ENCODE measurements around the gene SUCO. TPM values are rescaled to one million over a fixed set of nuclear protein-coding genes. Genes with fewer than 3 reads are reported as not detected.

Gene SUCO
- total RNA-seq, 1 experiment from 2014 or later: 32.9 TPM

- no peaks in the 10 kb centered on the region for H3K36me3 ChIP-seq (ENCODE audit: insufficient read depth, low read length, poor library complexity, severe bottlenecking)
- BruUV-seq (replicated peaks): no TSS peak
Observed at GRCh38 chr1:172603816-172604215, 70.9 kb downstream of the SUCO start.

GRCh38 chr1:172605641-172606040 lies 72.7 kb downstream of the SUCO start:
- intact Hi-C loops (cut with micrococcal nuclease; ENCODE audit: unreplicated experiment): no loop called here
- TF ChIP-seq EZH2 (IDR thresholded peaks at IDR 0.05; ENCODE audit: borderline replicate concordance, low read depth, low read length, poor library complexity, severe bottlenecking) (no peak), CTCF (conservative IDR thresholded peaks at IDR 0.05; ENCODE audit: low read depth, low read length) (no peak)
- Histone ChIP-seq H3K9me3 (ENCODE audit: low read depth, low read length, poor library complexity, severe bottlenecking) (no peaks in the 10 kb centered on the region), H3K27me3 (replicated peaks; ENCODE audit: insufficient read depth, low read depth, low read length, poor library complexity) (no peaks in the 10 kb centered on the region), H3K4me3 (ENCODE audit: low read depth, low read length, poor library complexity, severe bottlenecking) (no peak overlapping the region), H3K27ac (ENCODE audit: low read depth, low read length, poor library complexity, severe bottlenecking) (no peak overlapping the region), H3K4me1 (ENCODE audit: insufficient read depth, low read length, poor library complexity, severe bottlenecking) (no peaks in the 10 kb centered on the region), H3K36me3 (ENCODE audit: insufficient read depth, low read length, poor library complexity, severe bottlenecking) (peaks cover 11% of the 10 kb centered on the region)
- no peak for DNase-seq (ENCODE audit: low spot score)
- CTCF ChIA-PET: no interaction called here
- BruUV-seq (replicated peaks): no TSS peak
- POLR2A ChIA-PET (ENCODE audit: low non-redundant PET): no interaction called here

More at GRCh38 chr1:172603816-172604215, 70.9 kb downstream of the SUCO start:
- Histone ChIP-seq H3K27ac (ENCODE audit: low read depth, low read length, poor library complexity, severe bottlenecking) (no peak overlapping the region), H3K4me3 (ENCODE audit: low read depth, low read length, poor library complexity, severe bottlenecking) (no peak overlapping the region), H3K4me1 (ENCODE audit: insufficient read depth, low read length, poor library complexity, severe bottlenecking) (no peaks in the 10 kb centered on the region), H3K27me3 (replicated peaks; ENCODE audit: insufficient read depth, low read depth, low read length, poor library complexity) (no peaks in the 10 kb centered on the region), H3K9me3 (ENCODE audit: low read depth, low read length, poor library complexity, severe bottlenecking) (no peaks in the 10 kb centered on the region)
- intact Hi-C loops (cut with micrococcal nuclease; ENCODE audit: unreplicated experiment): no loop called here
- no peak for DNase-seq (ENCODE audit: low spot score)
- ChIA-PET POLR2A (ENCODE audit: low non-redundant PET) (no interaction called here), CTCF (no interaction called here)
- no peak for TF ChIP-seq CTCF (conservative IDR thresholded peaks at IDR 0.05; ENCODE audit: low read depth, low read length)
- no peak for TF ChIP-seq EZH2 (IDR thresholded peaks at IDR 0.05; ENCODE audit: borderline replicate concordance, low read depth, low read length, poor library complexity, severe bottlenecking)

- no TSS peak for BruUV-seq (replicated peaks)
- intact Hi-C loops (cut with micrococcal nuclease; ENCODE audit: unreplicated experiment): no loop called here
- CTCF ChIA-PET: no interaction called here
- POLR2A ChIA-PET (ENCODE audit: low non-redundant PET): no interaction called here
- Histone ChIP-seq H3K36me3 (ENCODE audit: insufficient read depth, low read length, poor library complexity, severe bottlenecking) (peaks cover 11% of the 10 kb centered on the region), H3K9me3 (ENCODE audit: low read depth, low read length, poor library complexity, severe bottlenecking) (no peaks in the 10 kb centered on the region), H3K27me3 (replicated peaks; ENCODE audit: insufficient read depth, low read depth, low read length, poor library complexity) (no peaks in the 10 kb centered on the region), H3K4me1 (ENCODE audit: insufficient read depth, low read length, poor library complexity, severe bottlenecking) (no peaks in the 10 kb centered on the region), H3K4me3 (ENCODE audit: low read depth, low read length, poor library complexity, severe bottlenecking) (no peak overlapping the region), H3K27ac (ENCODE audit: low read depth, low read length, poor library complexity, severe bottlenecking) (no peak overlapping the region)
- no peak for DNase-seq (ENCODE audit: low spot score)
- TF ChIP-seq CTCF (conservative IDR thresholded peaks at IDR 0.05; ENCODE audit: low read depth, low read length) (no peak), EZH2 (IDR thresholded peaks at IDR 0.05; ENCODE audit: borderline replicate concordance, low read depth, low read length, poor library complexity, severe bottlenecking) (no peak)
Observed at GRCh38 chr1:172607145-172607544, 74.2 kb downstream of the SUCO start.
